ENCODE data around the gene LEFTY1. TPM values are rescaled to one million over a fixed set of nuclear protein-coding genes. Genes with fewer than 3 reads are reported as not detected.

LEFTY1 gene
- total RNA-seq, 6 experiments from 2014 or later: 0.29 to 1.1 (median 0.54) TPM; not detected in 2

DNA sequence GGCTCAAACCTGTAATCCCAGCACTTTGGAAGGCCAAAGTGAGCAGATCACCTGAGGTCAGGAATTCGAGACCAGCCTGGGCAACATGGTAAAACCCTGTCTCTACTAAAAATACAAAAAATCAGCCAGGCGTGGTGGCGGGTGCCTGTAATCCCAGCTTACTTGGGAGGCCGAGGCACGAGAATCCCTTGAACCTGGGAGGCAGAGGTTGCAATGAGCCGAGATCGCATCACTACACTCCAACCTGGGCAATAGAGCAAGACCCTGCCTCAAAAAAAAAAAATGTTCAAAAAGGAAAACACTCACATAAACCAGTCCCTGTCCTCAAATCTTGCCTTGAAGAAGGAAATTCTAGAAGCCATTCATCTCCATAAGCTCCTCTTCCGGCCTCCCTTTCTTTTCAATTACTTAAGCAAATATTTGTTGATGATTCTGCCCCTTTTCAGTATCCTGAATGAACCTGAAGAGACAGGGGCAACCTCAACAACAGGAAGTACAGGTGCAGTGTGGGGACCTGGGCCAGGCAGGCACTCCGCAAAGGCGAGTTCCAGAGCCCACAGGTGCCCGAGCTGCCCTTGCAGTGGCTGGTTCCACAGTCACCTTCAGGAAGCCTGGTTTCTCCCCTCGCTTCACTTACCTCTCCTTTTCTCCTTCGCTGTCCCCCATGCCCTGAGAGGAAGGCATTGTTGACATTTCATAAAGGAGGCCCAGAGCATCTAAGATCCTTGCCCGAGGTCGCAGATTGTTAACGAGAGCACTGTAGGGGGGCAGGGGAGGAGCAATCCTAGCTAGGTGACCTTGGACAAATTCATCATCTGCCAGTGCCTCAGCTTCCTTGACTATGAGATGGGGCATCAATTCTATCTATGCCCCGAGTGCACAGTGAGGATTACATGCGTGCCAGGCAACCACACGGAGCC, 8.9 kb upstream of the LEFTY1 start:
- Histone ChIP-seq H3K4me3 (no peak overlapping the region), H3K27ac (peak overlapping the region; percentile 38 to 51 (median 41))

DNA sequence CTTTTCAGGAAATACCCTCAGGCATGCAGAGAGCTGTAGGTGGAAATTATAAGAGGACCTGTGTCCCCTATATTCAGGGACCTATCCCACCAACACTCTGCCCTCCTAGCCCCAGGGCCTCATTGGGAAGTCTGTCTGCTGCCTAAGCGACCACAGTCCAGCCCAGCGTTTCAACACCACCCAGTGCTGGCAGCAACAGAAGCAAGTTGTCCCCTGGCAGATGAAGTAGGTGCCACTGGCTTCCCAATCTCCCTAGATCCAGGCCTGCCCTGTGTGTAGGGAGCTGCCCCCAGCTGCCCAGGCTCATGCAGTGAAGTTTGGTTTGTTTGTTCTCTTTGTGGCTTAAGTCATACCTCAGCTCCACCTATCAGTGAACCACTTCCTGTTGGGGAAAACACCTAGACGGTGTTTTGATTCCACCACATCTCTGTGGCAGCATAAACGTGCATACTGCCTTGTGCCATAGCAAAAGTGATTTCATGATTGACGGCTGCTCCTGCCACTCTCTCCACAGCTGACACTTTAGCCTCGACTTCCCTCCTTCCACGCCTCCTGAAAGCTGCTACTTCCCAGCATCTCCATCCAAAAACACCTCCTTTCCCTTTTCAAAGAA, 8.1 kb upstream of the LEFTY1 start:
- 21% methylated on average over 7 of the region's 7 CpGs for WGBS (ENCODE audit: insufficient coverage, low coverage, low lambda C conversion rate, missing lambda C conversion rate)
- intact Hi-C loops (cut with DNase I): no loop called here
- Histone ChIP-seq H3K4me1 (peaks cover 0 to 14% (median 4%) of the 10 kb centered on the region in 4 donors), H3K27ac (peak overlapping the region; percentile 38 to 51 (median 41)), H3K27me3 (no peaks in the 10 kb centered on the region), H3K9me3 (no peaks in the 10 kb centered on the region), H3K4me3 (no peak overlapping the region), H3K36me3 (no peaks in the 10 kb centered on the region)
- TF ChIP-seq, protein P1, sequence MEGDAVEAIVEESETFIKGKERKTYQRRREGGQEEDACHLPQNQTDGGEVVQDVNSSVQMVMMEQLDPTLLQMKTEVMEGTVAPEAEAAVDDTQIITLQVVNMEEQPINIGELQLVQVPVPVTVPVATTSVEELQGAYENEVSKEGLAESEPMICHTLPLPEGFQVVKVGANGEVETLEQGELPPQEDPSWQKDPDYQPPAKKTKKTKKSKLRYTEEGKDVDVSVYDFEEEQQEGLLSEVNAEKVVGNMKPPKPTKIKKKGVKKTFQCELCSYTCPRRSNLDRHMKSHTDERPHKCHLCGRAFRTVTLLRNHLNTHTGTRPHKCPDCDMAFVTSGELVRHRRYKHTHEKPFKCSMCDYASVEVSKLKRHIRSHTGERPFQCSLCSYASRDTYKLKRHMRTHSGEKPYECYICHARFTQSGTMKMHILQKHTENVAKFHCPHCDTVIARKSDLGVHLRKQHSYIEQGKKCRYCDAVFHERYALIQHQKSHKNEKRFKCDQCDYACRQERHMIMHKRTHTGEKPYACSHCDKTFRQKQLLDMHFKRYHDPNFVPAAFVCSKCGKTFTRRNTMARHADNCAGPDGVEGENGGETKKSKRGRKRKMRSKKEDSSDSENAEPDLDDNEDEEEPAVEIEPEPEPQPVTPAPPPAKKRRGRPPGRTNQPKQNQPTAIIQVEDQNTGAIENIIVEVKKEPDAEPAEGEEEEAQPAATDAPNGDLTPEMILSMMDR (IDR thresholded peaks at IDR 0.05): peak in 1 of 4 donors; percentile 4
- TF ChIP-seq POLR2A (IDR thresholded peaks at IDR 0.05): peak; percentile 48
- peak; percentile 95 to 98 (median 98) for ATAC-seq
- DNase-seq: peak; percentile 77 to 90 (median 86)

More for the DNA sequence above, 8.9 kb upstream of the LEFTY1 start:
- H3K27me3 ChIP-seq: no peaks in the 10 kb centered on the region
- H3K36me3 ChIP-seq: no peaks in the 10 kb centered on the region
- TF ChIP-seq, protein P1 (IDR thresholded peaks at IDR 0.05): no peak
- TF ChIP-seq POLR2A (IDR thresholded peaks at IDR 0.05): no peak
- WGBS (ENCODE audit: insufficient coverage, low coverage, low lambda C conversion rate, missing lambda C conversion rate): 84% methylated on average over 13 of the region's 19 CpGs
- peak in 1 of 3 donors; percentile 44 for DNase-seq
- intact Hi-C loops (cut with DNase I): no loop called here
- ATAC-seq: no peak
- no peaks in the 10 kb centered on the region for H3K9me3 ChIP-seq
- H3K4me1 ChIP-seq: peaks cover 0 to 13% (median 4%) of the 10 kb centered on the region in 4 donors

DNA sequence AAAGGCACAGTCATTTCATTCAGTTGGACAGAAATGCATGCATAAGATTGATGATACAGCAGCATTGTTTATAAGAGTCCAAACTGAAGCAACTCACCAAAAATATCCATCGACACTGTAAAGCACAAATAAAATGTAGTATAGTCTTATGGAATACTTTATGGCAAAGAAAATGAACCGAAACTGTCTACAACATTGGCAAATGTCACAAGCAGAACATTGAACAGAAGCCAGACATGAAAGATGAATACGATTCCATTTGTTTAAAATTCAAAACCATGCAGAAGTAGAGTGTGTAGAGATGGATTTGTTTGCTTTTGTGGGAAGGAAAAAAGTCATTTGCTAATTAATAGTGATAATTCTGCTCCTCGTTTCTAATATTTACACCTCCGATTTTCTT, 7.5 kb upstream of the LEFTY1 start:
- Histone ChIP-seq H3K4me3 (no peak overlapping the region), H3K27ac (peak overlapping the region in 2 of 3 donors; percentile 38 to 41), H3K27me3 (no peaks in the 10 kb centered on the region), H3K9me3 (no peaks in the 10 kb centered on the region), H3K4me1 (peaks cover 0 to 19% (median 5%) of the 10 kb centered on the region in 4 donors), H3K36me3 (no peaks in the 10 kb centered on the region)
- WGBS (ENCODE audit: insufficient coverage, low coverage, low lambda C conversion rate, missing lambda C conversion rate): 57% methylated on average over 5 of the region's 5 CpGs
- ATAC-seq (no peak), DNase-seq (no peak)
- TF ChIP-seq, protein P1 (IDR thresholded peaks at IDR 0.05): no peak
- TF ChIP-seq POLR2A (IDR thresholded peaks at IDR 0.05): no peak
- intact Hi-C loops (cut with DNase I): no loop called here

DNA sequence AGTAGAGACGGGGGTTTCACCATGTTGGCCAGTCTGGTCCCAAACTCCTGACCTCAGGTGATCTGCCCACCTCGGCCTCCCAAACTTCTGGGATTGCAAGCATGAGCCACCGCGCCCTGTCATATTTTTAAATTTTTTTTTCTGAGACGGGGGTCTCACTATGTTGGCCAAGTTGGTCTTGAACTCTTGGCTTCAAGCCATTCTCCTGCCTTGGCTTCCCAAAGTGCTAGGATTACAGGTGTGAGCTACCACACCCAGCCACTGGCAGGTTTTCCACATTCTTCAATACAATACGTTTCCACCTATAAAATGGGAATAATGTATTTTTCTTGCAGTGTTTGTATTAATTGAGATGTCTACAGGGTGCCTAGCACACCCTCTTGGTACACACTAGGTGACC, 3.4 kb upstream of the LEFTY1 start:
- H3K27ac ChIP-seq: peak overlapping the region in 1 of 3 donors; percentile 84
- DNase-seq: peak in 1 of 3 donors; percentile 21

More for the DNA sequence above, 3.4 kb upstream of the LEFTY1 start:
- Histone ChIP-seq H3K4me3 (no peak overlapping the region), H3K4me1 (peaks cover 0 to 47% (median 19%) of the 10 kb centered on the region in 4 donors), H3K9me3 (no peaks in the 10 kb centered on the region), H3K36me3 (no peaks in the 10 kb centered on the region), H3K27me3 (no peaks in the 10 kb centered on the region)
- WGBS (ENCODE audit: insufficient coverage, low coverage, low lambda C conversion rate, missing lambda C conversion rate): 76% methylated on average over 5 of the region's 6 CpGs
- intact Hi-C loops (cut with DNase I): no loop called here
- no peak for TF ChIP-seq POLR2A (IDR thresholded peaks at IDR 0.05)
- TF ChIP-seq, protein P1 (IDR thresholded peaks at IDR 0.05): no peak
- ATAC-seq: no peak

All from right lobe of liver (tissue), 6 donors.